ENCODE data around the gene SIAH1.
"Not testable (repeated sequence)": the region's sequence is repeated elsewhere in the genome, so short reads cannot be mapped to it uniquely, and the experiment has no call there.

The SIAH1 gene

DNA sequence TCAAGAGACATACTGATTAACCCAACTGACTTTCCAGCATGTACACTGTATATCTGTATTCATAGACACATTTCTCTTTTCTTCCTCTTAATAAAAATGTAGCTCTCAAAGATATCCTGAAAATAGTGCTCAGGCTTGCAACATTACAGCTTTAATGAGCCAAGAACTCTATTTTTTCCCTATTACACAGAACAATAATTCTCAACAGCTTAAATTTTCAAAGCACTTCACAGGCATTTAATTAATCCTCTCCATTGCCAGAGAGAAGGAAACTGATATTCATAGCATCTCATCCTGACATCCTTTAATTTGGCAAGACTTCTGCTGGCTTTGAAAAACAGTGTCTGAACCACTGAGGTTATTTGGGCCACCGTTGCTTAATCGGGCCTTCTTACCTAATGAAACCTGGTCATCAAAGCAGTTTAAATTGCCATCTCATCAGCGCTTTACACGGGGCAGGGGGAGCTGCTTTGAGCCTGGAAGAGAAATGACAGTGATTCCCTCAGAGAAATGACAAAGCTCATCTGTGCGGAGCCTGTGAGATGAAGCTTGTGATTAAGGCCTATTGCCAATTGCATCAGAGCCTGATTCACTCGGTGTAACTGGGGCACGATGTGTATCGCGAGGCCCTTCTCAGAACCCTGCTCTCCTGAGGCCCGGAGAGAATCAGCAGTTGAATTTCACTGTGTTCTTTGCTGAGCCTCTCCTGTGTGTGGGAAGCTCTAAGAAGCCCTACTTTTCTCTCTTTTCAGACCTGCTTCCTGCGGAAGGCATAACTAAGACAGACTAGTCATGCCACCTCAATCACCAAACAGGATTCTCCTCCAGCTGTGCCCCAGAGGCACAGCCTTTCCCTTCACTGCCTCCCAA, 8.5 kb upstream of the SIAH1 start:
- peak in 1 of 2 experiments; percentile 59 for DNase-seq (ENCODE audit: low read depth in 2 of 2)

DNA sequence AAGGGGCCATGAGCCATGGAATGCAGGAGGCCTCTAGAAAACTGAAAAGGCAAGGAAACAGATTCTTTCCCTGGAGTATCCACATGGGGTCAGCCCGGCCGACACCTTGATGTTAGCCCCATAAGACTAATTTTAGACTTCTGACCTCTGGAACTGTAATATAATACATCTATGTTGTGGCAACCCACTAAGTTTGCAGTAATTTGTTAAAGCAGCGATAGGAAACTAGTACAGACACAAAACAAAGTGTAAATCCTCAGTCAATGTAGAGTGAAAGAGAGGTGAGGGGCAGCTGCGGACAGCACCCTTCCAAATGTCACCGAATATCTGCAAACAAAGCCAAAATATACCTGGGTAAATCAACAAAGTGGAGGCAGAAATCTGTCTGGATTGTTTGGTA, 7.2 kb upstream of the SIAH1 start:
- DNase-seq (ENCODE audit: low read depth in 2 of 2): no peak

DNA sequence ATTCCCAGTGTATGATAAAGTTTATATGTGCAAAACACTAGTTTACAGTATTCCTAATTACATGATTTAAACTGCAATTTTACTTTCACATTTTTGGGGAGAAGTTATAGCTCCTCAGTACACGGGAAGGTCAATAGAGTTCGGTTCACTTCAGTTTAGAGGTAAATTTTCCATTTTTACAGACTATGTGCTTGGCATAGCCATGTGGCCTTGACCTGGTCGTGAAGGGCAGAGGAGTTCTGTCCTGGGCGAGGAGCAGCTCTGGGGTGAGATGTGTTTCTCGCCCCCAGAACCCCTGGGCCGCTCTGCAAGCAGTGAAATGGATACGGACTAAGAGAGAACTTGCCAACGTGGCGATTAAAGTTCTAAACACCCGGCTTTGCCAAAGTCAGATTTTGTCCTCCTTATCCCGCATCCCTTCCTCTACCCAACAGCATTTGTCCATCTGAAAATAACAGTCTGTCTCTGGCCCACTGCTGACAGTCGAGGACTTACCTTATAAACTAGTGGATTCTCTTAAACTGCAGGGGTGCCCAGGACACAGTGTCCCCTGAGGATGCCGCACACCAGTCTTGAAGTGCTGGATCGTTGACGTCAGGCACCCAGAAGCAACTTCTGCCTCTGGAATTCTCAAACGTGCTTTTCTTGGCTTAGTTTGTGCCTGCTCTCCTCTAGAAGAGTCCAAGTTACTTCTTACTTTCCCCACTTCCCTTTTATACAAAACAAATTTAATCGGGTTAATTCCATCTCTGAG, 1.5 kb upstream of the SIAH1 start:
- DNase-seq (ENCODE audit: low read depth in 2 of 2): no peak

DNA sequence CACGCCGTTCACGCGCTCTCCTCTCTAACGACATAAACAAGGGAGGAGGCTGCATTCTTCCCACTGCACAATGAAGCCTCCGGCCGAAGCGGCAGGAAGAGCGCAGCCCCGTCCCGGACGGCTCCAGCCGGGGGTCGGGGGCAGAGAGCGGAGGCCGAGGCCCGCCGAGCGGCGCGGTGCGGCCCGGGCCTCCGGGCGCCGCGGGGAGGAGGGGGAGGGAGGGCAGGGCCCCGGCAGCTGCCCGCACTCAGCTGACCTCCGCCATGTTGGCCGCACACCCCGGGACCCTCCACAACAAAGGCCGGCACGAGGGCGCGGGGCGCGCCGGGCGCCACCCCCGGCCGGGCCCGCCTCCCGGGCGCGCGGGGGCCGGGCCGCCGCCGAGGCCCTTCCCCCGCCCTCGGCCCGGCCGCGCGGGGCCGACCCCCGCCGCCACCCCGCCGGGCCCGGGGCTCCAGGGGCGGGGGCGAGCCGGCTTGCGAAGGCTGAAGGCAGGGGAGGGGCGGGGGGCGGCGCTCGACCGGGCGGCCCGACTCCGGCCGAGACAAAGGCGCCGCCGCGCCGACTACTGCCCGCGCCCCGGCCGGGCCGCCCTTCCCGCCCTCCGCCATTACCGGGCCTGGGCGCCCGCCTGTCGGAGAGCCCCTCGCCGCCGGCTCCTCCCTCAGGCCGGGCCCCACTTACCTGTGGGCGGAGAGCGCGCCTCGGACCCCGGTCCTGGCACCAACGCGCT, 527 bp downstream of the SIAH1 start:
- DNase-seq (ENCODE audit: low read depth in 2 of 2): no peak

DNA sequence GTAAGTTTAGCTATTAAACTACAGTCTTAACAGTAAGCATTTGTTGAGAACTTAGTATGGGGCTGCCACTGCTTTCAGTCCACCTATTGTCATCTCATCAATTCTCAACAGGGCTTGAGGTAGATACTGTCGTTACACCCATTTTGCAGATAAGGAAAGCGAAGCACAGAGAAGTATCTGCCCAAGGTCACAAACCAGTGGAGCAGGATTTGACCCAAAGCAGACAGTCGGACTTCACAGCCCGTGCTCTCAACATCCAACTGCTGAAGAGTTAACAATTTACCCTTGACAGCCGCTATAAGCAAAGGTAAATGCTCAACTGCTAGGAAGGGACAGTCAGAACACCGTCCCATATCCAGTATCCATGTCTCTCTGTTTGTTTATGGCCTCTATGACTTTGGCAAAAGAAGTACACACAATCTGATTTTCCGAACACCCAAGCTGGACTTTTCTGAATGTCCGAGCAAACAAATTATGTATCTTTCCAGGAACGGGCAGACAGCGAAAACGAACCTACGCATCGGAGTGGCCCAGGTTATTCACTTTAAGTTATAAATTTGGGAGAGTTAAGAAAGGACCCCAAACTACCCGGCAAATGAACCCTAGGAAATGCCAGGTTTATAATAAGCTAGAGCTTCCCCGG, 1.2 kb downstream of the SIAH1 start:
- DNase-seq (ENCODE audit: low read depth in 2 of 2): no peak

DNA sequence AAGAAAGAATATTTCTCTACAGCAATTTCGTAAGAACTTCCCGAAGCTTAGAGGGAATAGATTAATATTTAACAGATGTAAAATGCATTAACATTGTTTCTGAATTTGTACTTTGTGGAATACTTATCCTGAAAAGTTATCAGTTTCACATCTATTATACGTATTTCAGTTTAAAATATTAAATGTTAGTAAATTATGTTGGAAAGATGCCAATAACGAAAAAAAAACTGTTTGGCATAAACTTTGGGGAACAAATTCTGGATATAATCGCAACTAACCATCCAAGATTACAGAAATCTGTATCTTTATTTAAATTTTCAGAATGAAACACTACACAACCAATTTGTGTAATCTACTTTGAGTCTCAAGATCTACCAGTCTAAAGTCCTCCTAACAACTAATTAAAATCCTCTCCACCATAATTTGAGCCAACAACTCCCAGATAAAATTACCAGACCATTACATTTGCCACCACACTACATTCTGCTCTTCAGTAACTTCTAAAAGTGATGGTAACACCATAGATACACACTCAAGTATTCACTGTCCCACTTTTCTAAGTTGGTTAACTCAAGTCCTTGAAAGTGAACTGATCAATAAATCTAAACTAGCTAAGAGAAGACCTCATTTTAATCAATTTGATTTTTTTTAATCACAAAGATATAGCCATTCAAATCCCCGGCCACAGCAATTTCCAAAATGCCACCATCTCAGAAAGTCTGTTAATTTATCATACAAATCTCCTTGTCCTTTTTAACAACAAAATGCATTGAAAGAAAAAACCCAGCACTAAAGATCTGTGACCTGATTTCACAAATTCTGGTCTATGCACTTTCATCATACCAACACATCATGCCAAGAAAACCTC, 2.0 kb downstream of the SIAH1 start:
- no peak for DNase-seq (ENCODE audit: low read depth in 2 of 2)

DNA sequence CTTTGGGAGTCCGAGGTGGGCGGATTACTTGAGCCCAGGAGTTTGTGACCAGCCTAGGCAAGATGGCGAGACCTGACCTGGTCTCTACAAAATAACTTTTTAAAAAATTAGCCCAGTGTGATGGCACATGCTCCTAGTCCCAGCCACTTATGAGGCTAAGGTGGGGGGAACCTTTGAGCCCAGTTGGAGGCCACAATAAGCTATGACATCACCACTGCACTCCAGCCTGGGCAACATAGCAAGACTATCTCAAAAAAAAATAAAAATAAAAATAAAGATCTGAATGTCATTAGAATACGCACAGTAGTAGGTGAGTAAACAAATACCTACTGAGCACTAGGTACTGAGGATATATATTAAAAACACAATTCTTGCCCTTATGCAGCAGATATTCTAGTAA, 3.1 kb downstream of the SIAH1 start:
- DNase-seq (ENCODE audit: low read depth in 2 of 2): no peak

DNA sequence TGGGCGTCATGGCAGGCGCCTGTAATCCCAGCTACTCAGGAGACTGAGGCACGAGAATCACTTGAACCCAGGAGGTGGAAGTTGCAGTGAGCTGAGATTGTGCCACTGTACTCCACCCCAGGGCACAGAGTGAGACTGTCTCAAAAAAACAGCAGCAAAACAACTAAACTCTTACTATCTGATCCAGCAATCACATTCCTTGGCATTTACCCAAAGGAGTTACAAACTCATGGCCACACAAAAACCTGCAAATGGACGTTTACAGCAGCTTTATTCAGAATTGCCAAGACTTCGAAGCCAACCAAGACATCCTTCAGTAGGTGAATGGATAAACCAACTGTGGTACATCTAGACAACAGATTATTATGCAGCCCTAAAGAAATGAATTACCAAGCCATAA, 4.0 kb downstream of the SIAH1 start:
- DNase-seq (ENCODE audit: low read depth in 2 of 2): no peak

DNA sequence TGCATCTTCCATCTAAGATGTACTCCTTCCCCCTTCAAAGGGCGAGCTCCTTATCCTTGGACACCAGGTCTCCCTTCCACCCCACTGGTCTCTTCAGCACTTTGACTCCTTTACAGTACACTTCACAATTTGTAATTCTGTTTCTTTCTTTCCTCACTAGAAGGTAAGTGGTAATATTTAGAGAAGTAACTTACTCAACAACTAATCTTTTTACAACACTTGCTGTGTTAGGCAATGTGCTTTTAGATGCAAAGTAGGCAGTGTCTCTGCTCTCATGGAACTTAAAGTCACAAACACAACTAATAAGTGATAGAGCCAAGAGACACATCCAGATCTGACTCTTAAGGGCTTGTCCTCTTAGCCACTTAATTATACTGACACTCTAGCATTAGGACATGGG, 6.4 kb downstream of the SIAH1 start:
- DNase-seq (ENCODE audit: low read depth in 2 of 2): no peak

DNA sequence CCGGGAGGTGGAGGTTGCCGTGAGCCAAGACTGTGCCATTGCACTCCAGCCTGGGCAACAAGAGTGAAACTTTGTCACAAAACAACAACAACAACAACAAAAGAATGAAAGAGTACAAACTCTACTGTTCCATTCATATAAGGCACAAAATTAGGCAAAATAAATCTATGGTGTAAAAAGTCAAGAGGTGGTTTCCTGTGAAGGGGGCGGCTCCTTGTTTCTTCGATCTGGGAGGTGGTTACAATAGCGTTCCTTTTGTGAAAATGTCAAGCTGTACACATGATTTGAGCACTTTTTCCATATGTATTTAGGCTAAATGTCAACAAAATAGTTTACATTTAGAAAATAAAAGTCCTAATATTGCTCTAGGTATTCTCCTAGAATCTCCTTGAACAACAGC, 6.9 kb downstream of the SIAH1 start:
- no peak for DNase-seq (ENCODE audit: low read depth in 2 of 2)

DNA sequence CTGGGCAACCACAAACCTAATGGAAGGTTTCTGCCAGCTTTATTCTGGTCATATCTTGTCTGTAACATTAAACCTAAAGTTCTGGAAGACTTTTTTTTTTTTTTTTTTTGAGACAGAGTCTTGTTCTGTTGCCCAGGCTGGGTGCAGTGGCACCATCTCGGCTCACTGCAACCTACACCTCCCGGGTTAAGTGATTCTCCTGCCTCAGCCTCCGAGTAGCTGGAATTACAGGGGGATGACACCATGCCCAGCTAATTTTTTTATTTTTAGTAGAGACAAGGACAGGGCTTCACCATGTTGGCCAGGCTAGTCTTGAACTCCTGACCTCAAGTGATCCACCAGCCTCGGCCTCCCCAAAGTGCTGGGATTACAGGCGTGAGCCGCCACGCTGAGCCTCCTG, 7.9 kb downstream of the SIAH1 start:
- not testable (repeated sequence) for DNase-seq (ENCODE audit: low read depth in 2 of 2)

DNA sequence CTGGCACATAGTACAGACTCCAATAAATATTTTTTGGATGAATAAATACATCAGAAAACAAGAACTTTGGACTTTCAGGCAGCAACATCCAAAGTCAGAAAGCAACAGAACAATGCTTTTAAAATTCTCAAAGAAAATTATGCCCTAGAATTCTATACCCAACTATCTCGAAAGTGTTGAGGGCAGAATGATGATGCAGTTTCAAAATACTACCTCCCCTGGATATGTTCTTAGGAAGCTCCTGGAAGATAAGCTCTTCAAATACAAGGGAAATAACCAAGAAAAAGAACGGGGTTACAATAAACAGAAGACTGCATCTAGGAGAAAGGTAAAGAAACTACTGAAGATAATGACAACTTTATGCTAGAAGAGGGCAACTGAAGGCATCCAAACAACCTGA, 11.0 kb downstream of the SIAH1 start:
- DNase-seq (ENCODE audit: low read depth in 2 of 2): no peak

DNA sequence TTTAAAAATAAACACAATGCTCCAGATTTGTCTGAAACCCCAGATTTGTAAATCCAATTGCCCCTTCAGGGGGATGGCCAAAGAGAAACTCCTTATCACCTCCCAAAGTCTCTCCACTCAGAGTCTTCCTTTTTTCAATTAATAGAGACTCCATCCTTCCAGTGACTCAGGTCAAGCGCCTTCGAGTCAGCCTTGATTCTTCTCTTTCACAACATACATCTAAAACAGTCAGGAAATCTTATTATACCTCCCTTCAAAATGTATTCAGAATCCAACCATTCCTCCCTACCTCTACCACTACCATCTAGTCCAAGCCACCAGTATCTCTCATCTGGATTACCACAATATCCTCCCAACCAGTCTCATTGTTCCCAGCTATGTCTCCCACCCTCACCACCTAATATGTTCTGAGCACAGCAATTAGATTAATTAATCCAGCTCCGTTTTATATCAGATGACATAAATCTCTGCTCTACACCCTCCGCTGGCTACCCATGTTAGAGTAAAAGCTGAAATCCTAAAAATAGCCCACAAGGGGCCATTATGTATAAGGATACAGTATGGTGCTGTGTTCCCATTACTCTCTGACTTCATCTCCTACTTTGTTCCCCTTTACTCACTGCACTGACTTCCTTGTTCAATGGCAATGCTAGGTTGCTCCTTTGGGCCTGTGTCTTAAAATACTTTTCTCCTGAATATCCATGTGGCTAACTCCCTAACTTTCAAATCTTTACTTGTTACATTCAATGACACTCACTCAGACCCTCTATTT, 11.8 kb downstream of the SIAH1 start:
- DNase-seq (ENCODE audit: low read depth in 2 of 2): no peak

DNA sequence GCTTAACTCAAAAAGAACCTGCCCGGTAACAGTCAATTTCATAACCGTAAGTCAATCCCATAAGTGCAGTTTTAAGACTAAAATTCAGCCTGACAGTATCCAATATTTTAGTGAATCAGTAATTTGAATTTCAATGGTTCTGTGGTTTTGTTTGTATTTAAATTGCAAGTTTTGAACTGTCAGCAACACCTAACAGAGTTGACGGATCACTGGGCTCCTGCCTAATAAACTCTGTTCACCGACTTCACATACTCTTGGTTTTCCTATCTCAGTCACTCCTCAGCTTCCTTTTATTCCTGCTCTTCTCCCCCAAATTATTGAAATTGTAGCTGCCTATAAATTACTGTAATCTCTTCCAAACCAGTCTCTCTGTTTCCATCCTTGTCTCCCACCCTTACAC, 12.5 kb downstream of the SIAH1 start:
- DNase-seq (ENCODE audit: low read depth in 2 of 2): no peak

DNA sequence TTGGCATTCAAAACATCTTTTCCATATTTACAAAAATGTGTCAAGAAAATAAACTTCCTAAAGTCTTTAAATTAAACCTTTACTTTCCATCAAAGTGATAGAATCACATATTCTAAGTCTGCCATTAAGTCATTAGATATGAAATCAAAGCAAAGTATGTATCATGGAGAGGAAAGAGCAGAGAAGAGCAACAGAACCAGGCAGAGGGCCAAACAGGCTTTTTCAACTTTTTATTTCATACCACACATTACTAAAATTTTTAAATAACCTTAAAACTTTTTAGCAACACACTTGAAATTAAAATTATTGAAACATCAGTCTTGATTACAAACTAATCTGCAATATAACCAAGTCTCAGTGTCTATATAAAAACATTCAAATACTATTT, 13.8 kb downstream of the SIAH1 start:
- no peak for DNase-seq (ENCODE audit: low read depth in 2 of 2)

DNA sequence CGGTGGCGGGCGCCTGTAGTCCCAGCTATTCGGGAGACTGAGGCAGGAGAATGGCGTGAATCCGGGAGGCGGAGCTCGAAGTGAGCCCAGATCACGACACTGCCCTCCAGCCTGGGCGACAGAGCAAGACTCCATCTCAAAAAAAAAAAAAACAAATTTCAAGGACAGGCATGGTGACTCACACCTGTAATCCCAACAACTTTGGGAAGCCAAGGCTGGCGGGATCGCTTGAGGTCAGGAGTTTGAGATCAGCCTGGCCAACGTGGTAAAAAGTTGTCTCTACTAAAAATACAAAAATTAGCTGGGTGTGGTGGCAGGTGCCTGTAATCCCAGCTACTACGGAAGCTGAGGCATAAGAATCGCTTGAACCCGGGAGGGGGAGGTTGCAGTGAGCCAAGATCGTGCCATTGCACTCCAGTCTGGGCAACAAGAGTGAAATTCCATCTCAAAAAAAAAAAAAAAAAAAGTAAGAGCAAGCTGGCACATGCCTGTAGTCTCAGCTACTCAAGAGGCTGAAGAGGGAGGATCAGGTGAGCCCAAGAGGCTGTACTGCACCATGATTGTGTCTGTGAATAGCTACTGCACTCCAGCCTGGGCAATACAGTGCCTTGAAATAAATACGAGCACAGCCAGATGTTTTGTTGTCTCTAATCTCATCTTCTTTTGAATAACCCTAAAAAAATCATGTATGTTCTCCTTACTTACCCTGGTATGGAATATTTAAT, 14.4 kb downstream of the SIAH1 start:
- not testable (repeated sequence) for DNase-seq (ENCODE audit: low read depth in 2 of 2)

DNA sequence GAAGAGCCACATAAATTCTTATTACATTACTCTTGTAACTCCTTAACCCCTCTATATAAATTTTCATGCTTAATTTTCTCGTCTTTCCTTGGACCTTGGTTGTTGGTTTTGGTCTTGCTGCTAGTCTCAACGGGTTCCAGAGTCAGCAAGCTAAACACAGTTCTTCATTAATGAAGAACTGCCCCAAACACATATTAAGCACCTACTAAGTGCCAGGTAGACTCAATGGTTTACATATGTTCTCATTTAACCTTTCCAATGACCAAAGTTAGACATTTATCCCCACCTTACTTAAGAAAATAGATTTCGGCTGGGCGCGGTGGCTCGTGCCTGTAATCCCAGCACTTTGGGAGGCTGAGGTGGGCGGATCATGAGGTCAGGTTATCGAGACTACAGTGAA, 15.0 kb downstream of the SIAH1 start:
- no peak for DNase-seq (ENCODE audit: low read depth in 2 of 2)

DNA sequence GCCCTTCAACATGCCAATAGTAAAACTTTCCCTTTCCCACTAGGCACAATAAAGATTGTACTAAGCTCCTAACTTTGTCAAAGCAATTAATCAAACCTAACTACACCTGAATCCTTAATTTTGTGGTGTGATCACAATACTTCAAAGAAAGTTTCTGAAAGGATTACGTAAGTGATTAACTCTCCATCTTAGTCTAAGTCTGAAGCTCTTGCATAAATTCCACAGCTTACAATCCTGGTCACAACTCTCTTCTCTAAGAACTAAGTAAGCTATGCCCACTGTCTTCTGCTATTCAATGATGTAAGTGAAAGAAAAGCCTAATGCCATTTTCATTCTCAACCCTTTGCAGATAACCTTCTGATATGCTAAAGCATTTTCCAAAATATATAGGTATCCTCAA, 15.4 kb downstream of the SIAH1 start:
- DNase-seq (ENCODE audit: low read depth in 2 of 2): no peak

DNA sequence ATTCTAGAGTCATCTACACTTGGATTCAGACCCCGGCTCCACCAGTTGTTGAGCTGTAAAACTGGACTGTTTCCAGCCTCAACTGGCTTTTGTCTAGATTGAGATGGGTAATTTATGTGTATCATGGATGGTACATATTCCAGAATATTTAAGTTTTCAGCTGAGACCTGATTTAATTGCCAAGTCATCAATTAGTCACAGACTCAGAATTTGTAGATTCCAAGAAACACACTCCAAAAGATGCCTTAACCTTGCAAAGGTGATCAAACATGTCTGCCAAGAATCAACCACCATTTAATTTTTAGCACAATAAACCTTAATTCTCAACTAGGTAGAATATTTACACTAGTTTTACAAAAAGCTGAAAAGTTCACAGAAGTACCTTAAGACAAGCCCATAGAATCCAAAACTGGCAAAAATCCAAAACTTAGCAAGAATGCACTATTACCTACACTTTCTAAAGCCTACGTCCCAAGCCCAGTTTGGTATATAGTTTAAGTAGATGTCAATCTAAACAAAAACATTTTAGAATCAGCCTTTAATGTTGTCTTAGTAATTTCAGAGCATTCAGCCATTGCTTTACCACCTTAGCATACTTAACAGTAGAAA, 17.7 kb downstream of the SIAH1 start:
- DNase-seq (ENCODE audit: low read depth in 2 of 2): no peak
